Right forelimb (tissue), 1 donor: ENCODE measurements around the gene C6orf15.

Experiments
- DNase-seq: peaks from one replicate; pipeline ENCODE4 v3.0.0-alpha.2; 2018

C6orf15 gene

GRCh38 chr6:31129130-31129529, 16.8 kb upstream of the C6orf15 start:
- DNase-seq = no peak

- peak; percentile 59 for DNase-seq
These were observed 15.8 kb upstream of the C6orf15 start for GRCh38 chr6:31128093-31128676.

DNA sequence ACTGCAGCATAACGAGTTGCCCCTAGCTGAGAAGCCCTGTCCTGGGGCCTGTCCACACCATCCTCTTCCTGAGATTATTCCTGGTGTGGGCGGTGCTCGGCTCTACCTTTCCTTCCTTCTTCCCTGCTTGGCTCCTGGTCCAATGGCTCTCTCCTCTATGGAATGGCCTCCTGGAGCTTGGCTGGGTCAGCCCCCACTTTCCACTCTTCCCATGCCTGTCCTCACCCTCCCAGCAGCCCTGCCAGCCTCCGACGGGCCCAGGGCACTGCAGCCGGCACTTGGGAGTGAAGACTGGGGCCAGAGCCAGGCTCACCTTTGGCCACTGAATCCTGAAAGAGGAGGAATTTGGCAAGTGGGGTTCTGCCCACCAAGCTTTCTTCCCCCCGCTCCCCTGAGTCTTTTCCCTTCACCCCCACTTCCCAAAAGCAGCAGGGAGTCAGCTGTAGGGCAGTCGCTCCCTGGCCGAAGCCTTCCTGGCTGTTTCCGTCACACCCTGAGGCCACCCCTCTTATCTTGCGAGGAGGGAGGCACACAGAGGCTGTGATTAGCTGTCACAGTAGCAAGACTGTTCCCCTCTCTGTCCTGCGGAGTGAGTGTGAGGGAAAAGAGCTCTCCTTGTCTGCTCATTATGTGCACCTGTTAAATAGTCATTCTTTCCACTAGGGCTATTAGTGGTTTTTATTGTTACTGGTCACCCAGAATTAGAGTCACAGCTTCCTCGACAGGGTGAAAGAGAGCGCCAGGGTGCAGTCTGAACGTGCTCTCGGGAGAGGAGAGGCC, 14.2 kb upstream of the C6orf15 start:
- no peak for DNase-seq

- no peak for DNase-seq
These were observed 13.4 kb upstream of the C6orf15 start for GRCh38 chr6:31125586-31126363.

- DNase-seq = peak; percentile 72
These were observed 12.8 kb upstream of the C6orf15 start for GRCh38 chr6:31125162-31125561.

GRCh38 chr6:31122791-31123706, 10.7 kb upstream of the C6orf15 start:
- DNase-seq = peak; percentile 84

DNA sequence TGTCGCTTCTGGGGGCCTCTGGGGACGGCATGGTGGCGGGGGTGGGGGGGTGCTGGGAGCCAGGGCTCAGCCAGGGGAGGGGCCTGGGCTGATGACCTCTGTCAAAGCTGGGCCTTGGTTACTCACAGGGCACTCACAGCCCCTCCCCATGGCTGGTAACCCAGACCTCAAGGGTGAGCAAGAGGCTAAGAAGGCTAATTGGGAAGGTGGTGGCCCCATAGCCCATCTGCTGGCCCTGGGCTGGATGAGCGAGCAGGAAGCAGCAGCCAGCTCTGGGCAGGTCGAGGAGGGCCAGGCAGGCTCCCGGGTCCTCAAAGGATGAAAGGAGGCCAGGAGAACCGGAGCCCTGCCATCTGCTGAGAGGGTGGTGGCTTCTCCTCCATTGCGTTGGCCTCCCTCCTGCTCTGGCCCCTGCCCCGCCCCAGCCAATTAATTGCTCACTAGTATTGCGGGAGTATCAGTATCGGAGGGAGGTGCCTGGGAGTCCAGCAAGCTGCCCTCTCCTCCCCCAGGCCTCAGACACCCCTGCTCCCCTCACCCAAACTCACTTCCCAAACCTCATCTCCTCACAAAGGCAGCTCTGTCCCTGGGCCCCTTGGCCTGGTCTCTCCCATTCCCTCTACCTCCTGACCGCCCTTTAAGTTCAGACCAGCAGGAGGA, 8.9 kb upstream of the C6orf15 start:
- DNase-seq = no peak

DNA sequence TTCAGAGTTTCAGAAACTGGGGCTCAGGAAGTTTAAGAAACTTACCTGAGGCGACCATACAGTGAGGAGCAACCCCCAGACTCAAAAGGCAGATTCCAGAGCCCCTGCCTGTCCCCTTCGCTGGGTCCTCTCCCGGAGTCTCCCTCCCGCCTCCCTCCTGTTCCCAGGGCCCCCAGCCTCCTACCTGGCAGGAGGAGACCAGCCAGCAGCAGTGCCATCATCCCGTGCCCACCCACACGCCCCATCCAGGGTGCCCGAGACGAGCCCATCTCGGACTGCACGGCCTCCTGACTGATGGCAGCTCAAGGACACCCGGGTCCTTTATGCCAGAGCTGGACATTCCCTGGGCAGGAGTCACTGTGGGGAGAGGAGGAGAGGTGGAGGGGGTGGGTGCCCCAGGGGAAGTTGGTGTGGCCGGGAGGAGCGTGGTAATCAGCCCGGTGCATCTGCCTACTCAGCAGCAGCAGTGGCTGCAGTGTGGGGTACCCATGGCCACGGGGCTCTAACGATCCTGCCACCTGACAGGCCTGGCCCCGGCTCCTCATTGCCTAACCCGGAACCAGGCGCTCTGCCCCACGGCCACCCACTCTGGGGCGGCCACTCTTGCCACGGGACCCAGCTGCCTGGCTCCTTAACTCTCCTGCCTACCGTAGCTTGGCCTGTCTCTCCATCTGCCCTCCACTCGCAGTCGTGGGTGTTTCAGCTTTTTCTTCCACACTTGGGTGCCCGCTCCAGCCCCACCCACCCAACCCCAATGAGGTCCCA, 8.0 kb upstream of the C6orf15 start, which contains the start of gene CDSN:
Gene CDSN (minus strand): TSS at position 296 of the 765 bp plus-strand sequence. CDS start 27 bp downstream, at position 269.
- DNase-seq = no peak

GRCh38 chr6:31118178-31118577, 5.8 kb upstream of the C6orf15 start:
- DNase-seq = no peak

DNA sequence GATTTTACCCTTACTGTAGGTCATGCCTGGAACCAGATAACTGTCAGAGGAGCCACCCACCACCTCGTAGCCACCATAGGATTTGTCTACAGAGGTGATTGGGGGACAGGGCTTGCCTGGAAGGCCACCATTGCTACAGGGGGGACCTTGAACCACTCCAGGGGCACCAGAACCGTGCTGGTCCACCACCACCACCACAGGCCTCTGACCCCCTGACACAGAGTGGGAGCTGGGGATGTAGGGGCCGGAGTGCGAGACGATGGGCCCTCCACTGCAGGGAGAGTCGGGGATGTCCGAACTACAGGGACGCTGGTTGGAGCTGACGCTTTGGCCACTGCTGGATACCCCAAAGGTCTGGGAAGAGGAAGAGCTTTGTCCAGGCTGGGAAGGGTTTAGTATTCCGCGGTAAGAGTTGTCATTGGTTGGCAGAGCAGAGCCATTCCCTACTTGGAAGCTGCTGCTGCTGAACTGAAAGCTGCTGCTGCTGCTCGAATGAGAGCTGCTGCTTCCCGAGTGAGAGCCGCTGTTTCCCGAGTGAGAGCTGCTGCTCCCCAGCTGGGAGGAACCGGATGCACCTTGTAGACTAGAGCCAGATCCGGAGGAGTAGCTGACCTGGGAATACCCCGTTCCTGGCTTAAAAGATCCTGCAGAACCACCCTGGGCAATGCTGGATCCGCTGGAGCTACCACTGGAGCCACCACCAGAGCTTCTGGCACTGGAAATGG, 4.4 kb upstream of the C6orf15 start:
- DNase-seq = no peak

GRCh38 chr6:31115941-31116560, 3.7 kb upstream of the C6orf15 start:
- no peak for DNase-seq

GRCh38 chr6:31114970-31115849, 2.8 kb upstream of the C6orf15 start:
- no peak for DNase-seq

DNA sequence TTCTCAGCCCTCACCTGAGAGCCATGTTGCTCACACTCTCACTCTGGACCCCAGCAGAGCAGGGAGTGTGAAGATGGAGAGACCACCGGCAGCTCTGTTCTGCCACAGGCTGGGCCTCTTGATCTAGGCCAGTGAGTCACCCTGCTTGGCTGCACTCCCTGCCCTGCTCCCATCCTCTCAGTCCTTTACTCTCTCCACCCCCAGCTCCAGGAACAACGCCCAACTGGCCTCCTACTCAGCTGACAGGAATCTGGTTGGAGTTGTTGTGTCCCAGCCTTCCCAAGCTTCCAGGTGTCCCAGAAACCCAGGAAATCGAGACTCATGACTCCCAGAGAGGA, 2.1 kb upstream of the C6orf15 start, which contains the start of gene PSORS1C1:
Gene PSORS1C1 (plus strand): TSS at position 260 of the 338 bp plus-strand sequence. CDS start 14,833 bp downstream, outside the sequence.
- DNase-seq = peak; percentile 66

GRCh38 chr6:31113861-31114540, 1.6 kb upstream of the C6orf15 start:
- peak; percentile 66 for DNase-seq

DNA sequence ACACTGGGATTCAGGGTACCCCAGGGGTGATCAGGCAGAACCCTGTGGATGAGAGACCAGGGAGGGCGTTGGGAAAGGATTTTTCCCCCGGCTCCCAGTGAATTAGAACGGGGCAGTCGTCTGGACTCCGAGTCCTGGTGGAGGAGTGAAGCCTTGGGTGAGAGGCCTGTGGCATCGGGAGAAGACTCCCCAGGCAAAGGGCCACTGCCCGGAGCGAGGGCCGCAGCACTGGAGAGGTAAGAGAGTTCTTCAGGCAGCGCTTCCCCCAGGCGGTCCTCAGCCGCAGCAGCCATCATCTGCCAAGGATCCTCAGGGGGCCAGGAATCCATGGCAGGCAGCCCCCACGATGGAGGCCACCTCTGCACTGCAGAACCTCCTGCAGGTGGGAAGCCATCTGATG, 663 bp downstream of the C6orf15 start:
- no peak for DNase-seq

DNA sequence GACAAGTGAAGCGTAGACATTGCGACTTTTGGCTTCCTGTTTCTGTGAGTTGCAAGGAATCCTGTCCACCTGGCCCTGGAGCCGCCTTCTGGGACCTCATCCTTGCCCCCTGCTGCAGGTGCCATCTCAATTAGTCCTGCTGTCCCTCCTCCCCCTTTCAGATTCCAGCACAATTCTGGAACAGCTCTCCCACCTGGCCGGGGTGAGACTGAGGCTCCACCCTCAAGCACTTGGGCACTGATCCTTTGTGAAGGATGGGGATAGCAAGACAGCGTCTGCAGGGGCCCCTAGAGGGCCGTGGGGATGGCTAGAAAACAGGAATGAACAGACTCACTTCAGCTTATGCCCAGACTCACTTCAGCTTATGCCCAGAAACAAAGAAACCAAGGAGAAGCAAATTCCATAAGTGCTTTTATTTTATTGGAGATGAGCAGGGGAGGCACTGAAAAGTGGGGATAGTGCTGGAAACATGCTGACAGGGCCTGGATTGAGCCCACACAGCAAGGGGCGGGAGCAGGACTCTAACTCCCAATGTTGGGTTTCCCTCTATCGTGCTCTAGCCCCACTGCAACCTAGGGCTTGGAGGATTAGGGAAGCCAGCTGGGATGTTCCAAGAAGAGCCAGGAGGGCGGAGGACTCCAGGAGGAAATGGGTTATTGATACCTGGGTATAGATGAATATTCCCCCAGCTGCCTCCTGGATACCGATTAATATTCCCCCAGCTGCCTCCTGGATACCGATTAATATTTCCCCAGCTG, 1.4 kb downstream of the C6orf15 start:
- no peak for DNase-seq

DNA sequence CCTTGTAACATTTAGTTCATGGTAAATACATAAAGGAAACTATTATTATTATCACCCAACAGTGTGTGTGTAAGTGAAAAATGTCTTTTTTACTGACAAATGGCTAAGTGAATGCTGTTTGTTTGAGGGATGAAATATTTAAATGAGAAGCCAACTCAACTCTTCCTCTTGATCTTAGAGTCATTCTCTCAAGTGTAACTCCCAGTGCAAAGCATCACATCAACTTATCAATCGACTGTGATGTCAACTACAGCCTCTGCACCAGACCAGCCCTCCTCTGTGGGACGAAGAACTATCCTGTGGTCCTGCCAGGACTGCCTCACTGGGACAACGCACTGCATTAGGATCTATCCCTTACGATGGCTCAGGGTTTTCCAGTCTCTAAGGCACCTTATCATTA, 5.3 kb downstream of the C6orf15 start:
- DNase-seq = no peak

- DNase-seq = no peak
These were observed 9.2 kb downstream of the C6orf15 start for GRCh38 chr6:31103136-31103535.
